Fibroblast of lung (primary cell): ENCODE measurements around the gene UQCRHL. TPM values are rescaled to one million over a fixed set of nuclear protein-coding genes. Genes with fewer than 3 reads are reported as not detected.
"Not testable (repeated sequence)": the region's sequence is repeated elsewhere in the genome, so short reads cannot be mapped to it uniquely, and the experiment has no call there.

Source experiments
- DNase-seq, 2 donors: peaks; one replicate each; pipeline versions ENCODE4 v3.0.0 to v3.0.0-alpha.2; 2010; ENCODE audit warnings: low read depth in 2 of 2
- H2AFZ ChIP-seq: 2 replicates; pipeline ENCODE4 v1.5.1; 2012; ENCODE audit warnings: low read length, control low read depth, inconsistent platforms
- H3K27ac ChIP-seq: 2 replicates; pipeline ENCODE4 v1.5.1; 2011; ENCODE audit warnings: low read length, control low read depth; ENCODE audit not compliant: insufficient read depth
- H3K27me3 ChIP-seq: 2 replicates; pipeline ENCODE4 v1.5.1; 2011; ENCODE audit warnings: mild to moderate bottlenecking, low read length; ENCODE audit not compliant: control insufficient read depth, insufficient read depth
- H3K36me3 ChIP-seq: 2 replicates; pipeline ENCODE4 v1.5.1; 2011; ENCODE audit warnings: low read length; ENCODE audit not compliant: control insufficient read depth, insufficient read depth
- H3K4me1 ChIP-seq: 2 replicates; pipeline ENCODE4 v1.5.1; 2011; ENCODE audit warnings: low read length; ENCODE audit not compliant: control insufficient read depth, insufficient read depth; ENCODE audit errors: extremely low read depth
- H3K4me2 ChIP-seq: 2 replicates; pipeline ENCODE4 v1.5.1; 2011; ENCODE audit warnings: low read length, control low read depth; ENCODE audit not compliant: insufficient read depth; ENCODE audit errors: extremely low read depth
- H3K4me3 ChIP-seq, 4 experiments: fragments of 200-600 bp in 1 of 4; sonication (generic) in 1 of 4; replicated peaks in 1 of 4; 2 replicates each; pipeline ENCODE4 v1.5.1; 2011 to 2016; ENCODE audit warnings: low read length in 4 of 4, low read depth in 3 of 4, mild to moderate bottlenecking in 3 of 4, control low read depth in 2 of 4, inconsistent platforms in 1 of 4, mixed read lengths in 1 of 4; ENCODE audit not compliant: insufficient read depth in 1 of 4; ENCODE audit errors: control extremely low read depth in 1 of 4
- H3K79me2 ChIP-seq: 2 replicates; pipeline ENCODE4 v1.5.1; 2012; ENCODE audit warnings: mild to moderate bottlenecking, low read length, inconsistent platforms; ENCODE audit not compliant: control insufficient read depth, insufficient read depth
- H3K9ac ChIP-seq: 2 replicates; pipeline ENCODE4 v1.5.1; 2011; ENCODE audit warnings: mild to moderate bottlenecking, low read length, control low read depth; ENCODE audit not compliant: insufficient read depth
- H3K9me3 ChIP-seq: 2 replicates; pipeline ENCODE4 v1.5.1; 2012; ENCODE audit warnings: low read depth, low read length; ENCODE audit not compliant: control insufficient read depth, insufficient read depth
- H4K20me1 ChIP-seq: 2 replicates; pipeline ENCODE4 v1.5.1; 2011; ENCODE audit warnings: low read length; ENCODE audit not compliant: control insufficient read depth, insufficient read depth; ENCODE audit errors: extremely low read depth
- CTCF ChIP-seq, 2 donors: IDR thresholded peaks in 1 of 2; conservative IDR thresholded peaks in 1 of 2; 1 replicate in 1 of 2; 2 replicates in 1 of 2; pipeline ENCODE4 v1.5.1; 2011 to 2012; ENCODE audit warnings: low read length in 2 of 2, control low read depth in 1 of 2, inconsistent platforms in 1 of 2, low read depth in 1 of 2, mild to moderate bottlenecking in 1 of 2
- EZH2 ChIP-seq: IDR thresholded peaks from 2 replicates; pipeline ENCODE4 v1.5.1; 2012; ENCODE audit warnings: low read length, control low read depth, mild to moderate bottlenecking; ENCODE audit errors: missing control alignments
- polyA plus RNA-seq, 2 donors: library from polyadenylated mRNA; depleted of rRNA in 1 of 2; stranded (reverse) in 1 of 2; unstranded in 1 of 2; fragments of >200 nt; gene quantifications; 2 replicates each; pipeline ENCODE4 v1.2.1, GENCODE V29; 2011 to 2012; ENCODE audit warnings: missing spikeins in 1 of 2
- total RNA-seq: library from RNA; depleted of rRNA; stranded (reverse); fragments of >200 nt; gene quantifications from 2 replicates; pipeline ENCODE4 v1.2.1, GENCODE V29; 2014

Gene UQCRHL
- total and polyA plus RNA-seq, 2 donors (not counting 1 experiment from before 2014, with no cell fraction given): 1.3 to 7.8 TPM

- Histone ChIP-seq H3K4me2 (no peak overlapping the region), H3K4me1 (peaks cover 2% of the 10 kb centered on the region), H3K9ac (peak overlapping the region; percentile 93), H3K27me3 (no peaks in the 10 kb centered on the region), H3K36me3 (no peaks in the 10 kb centered on the region), H3K4me3 (peak overlapping the region; percentile 28 to 93 (median 62)), H4K20me1 (no peaks in the 10 kb centered on the region), H3K79me2 (peaks cover 49% of the 10 kb centered on the region), H3K27ac (peak overlapping the region; percentile 90), H3K9me3 (no peaks in the 10 kb centered on the region), H2AFZ (no peak overlapping the region)
- DNase-seq: no peak
- TF ChIP-seq EZH2 (no peak), CTCF (conservative IDR thresholded peaks at IDR 0.05 in 1 of 2, IDR thresholded peaks at IDR 0.05 in 1 of 2; ENCODE audit: low read depth in 1 of 2, low read length in 2 of 2) (no peak)
These were observed 40.4 kb upstream of the UQCRHL start for GRCh38 chr1:15847893-15848142.

- H3K79me2 ChIP-seq: peaks cover 44% of the 10 kb centered on the region
- no peaks in the 10 kb centered on the region for H3K9me3 ChIP-seq
- no peaks in the 10 kb centered on the region for H4K20me1 ChIP-seq
- peak within 1 kb of the TSS; percentile 90 for H3K4me2 ChIP-seq
- no peak for TF ChIP-seq EZH2
- TF ChIP-seq CTCF (conservative IDR thresholded peaks at IDR 0.05 in 1 of 2, IDR thresholded peaks at IDR 0.05 in 1 of 2; ENCODE audit: low read depth in 1 of 2, low read length in 2 of 2): no peak
- peak within 1 kb of the TSS; percentile 93 for H3K9ac ChIP-seq
- H3K4me1 ChIP-seq: peaks cover 2% of the 10 kb centered on the region
- H3K4me3 ChIP-seq: peak within 1 kb of the TSS; percentile 69 to 93 (median 90)
- H2AFZ ChIP-seq: peak within 1 kb of the TSS; percentile 77
- DNase-seq: peak; percentile 96 to 97
- no peaks in the 10 kb centered on the region for H3K36me3 ChIP-seq
- no peaks in the 10 kb centered on the region for H3K27me3 ChIP-seq
- H3K27ac ChIP-seq: peak within 1 kb of the TSS; percentile 90
These were observed 39.8 kb upstream of the UQCRHL start, which contains the start of gene SPEN for GRCh38 chr1:15847100-15847892. Gene SPEN (plus strand): TSS chr1:15847707. CDS start chr1:15848068, 361 bp downstream.

GRCh38 chr1:15846056-15846455 lies 38.6 kb upstream of the UQCRHL start:
- not testable (repeated sequence) for DNase-seq, H3K9me3 ChIP-seq, H2AFZ ChIP-seq, H3K4me2 ChIP-seq, H3K9ac ChIP-seq, H3K27ac ChIP-seq, H3K4me3 ChIP-seq, H3K36me3 ChIP-seq, H3K4me1 ChIP-seq, H3K27me3 ChIP-seq, H4K20me1 ChIP-seq
- H3K79me2 ChIP-seq: peaks cover 33% of the 10 kb centered on the region
